Activated CD4-positive, alpha-beta T cell treated with anti-CD3 and anti-CD28 coated beads, Interleukin-2, amount 10 ng/mL, durations not matched to agents 7 days and 5 days (primary cell): ENCODE results near the gene CMTM3. TPM values are rescaled to one million over a fixed set of nuclear protein-coding genes. Genes with fewer than 3 reads are reported as not detected.
A peak's percentile ranks its signal among the peaks of the same experiment; 100 is the strongest.

Source experiments
- CTCF ChIA-PET: fragments of 350-600 bp; sonication (Branson Sonifier 250); formaldehyde crosslinking; loops from one replicate; lab custom pipeline; 2021; ENCODE audit warnings: antibody characterized with exemption; lab: Charles Lee
- POLR2A ChIA-PET: fragments of 350-600 bp; sonication (Branson Sonifier 250); formaldehyde crosslinking; loops from one replicate; lab custom pipeline; 2021; ENCODE audit warnings: antibody characterized with exemption; lab: Charles Lee
- DNase-seq: peaks from one replicate; pipeline ENCODE4 v3.0.0-alpha.2; 2020
- H3K27ac Mint-ChIP-seq: one replicate; pipeline ENCODE4 v1.8.0; 2021; ENCODE audit warnings: mild to moderate bottlenecking, moderate library complexity, mixed read lengths
- H3K27me3 Mint-ChIP-seq: one replicate; pipeline ENCODE4 v1.8.0; 2021; ENCODE audit warnings: mixed read lengths
- H3K36me3 Mint-ChIP-seq: one replicate; pipeline ENCODE4 v1.8.0; 2021; ENCODE audit warnings: low read depth, mixed read lengths
- H3K4me1 Mint-ChIP-seq: one replicate; pipeline ENCODE4 v1.8.0; 2021; ENCODE audit warnings: mixed read lengths
- H3K4me3 Mint-ChIP-seq: one replicate; pipeline ENCODE4 v1.8.0; 2021; ENCODE audit warnings: mild to moderate bottlenecking, moderate library complexity, mixed read lengths
- H3K9me3 Mint-ChIP-seq: one replicate; pipeline ENCODE4 v1.8.0; 2021; ENCODE audit warnings: mixed read lengths
- total RNA-seq, 2 experiments: library from RNA; stranded (reverse); gene quantifications; one replicate each; pipeline ENCODE4 v1.2.3, GENCODE V29; 2021

The CMTM3 gene
- total RNA-seq, 2 experiments from 2014 or later, result 100 to 107 TPM

DNA sequence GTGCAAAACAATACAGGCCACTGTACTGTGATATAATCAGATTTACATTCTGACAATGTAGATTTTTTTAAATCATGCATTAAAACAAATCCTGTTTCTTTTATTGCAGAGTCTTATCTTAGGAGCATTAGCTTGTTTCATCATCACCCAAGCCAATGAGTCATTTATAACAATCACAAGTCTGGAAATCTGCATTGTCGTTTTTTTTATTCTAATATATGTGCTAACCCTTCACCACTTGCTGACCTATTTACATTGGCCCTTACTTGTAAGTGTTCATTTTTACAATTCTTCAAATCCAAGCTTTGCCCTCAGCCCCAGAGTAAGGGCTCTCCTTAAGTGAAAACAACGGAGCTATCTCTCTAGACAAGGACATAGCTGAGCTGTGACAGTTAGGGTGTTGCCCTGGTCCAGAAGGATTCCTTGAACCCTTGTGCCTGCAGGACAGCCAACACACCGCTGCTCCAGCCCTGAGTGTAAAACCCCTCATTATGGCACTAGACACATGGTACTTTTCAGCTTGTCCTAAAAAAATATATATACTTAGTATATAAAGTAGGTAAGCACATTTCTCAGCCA is 34.6 kb upstream of the CMTM3 start:
- Mint-ChIP-seq H3K4me3 (no peak overlapping the region), H3K36me3 (peaks cover 34% of the 10 kb centered on the region), H3K9me3 (no peaks in the 10 kb centered on the region), H3K27ac (no peak overlapping the region), H3K4me1 (peaks cover 5% of the 10 kb centered on the region), H3K27me3 (no peaks in the 10 kb centered on the region)
- no peak for DNase-seq
- ChIA-PET POLR2A (no interaction called here), CTCF (interaction anchor here (0.8 to 2.4 kb wide), 6 partner anchors 9 to 81 kb away, joined by 3 to 9 read pairs (median 4); partner anchors contain the start of genes CKLF and CMTM2)

DNA sequence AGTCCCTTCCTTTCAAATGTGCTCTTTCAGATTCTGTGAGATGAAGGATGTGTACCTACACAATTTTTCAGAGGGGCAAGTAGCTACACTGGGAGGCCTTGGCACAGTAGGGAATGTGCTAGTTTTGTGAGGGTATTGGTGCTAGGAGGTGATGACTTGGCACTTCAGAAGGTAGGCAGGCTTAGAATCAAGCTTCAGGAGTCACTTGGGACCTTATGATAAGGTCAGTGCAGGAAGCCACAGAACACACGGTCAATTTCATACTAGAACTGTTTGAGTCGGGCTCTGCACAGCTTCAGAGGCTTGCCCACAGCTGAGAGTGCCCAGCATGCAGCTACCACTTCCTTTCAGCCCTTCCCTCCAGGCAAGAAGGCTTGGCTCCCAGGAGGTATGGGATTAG is 32.1 kb upstream of the CMTM3 start:
- Mint-ChIP-seq H3K9me3 (no peaks in the 10 kb centered on the region), H3K4me3 (no peak overlapping the region), H3K36me3 (peaks cover 10% of the 10 kb centered on the region), H3K27me3 (peaks cover 5% of the 10 kb centered on the region), H3K27ac (peak overlapping the region; percentile 68), H3K4me1 (peaks cover 2% of the 10 kb centered on the region)
- no peak for DNase-seq
- ChIA-PET POLR2A (no interaction called here), CTCF (no interaction called here)

DNA sequence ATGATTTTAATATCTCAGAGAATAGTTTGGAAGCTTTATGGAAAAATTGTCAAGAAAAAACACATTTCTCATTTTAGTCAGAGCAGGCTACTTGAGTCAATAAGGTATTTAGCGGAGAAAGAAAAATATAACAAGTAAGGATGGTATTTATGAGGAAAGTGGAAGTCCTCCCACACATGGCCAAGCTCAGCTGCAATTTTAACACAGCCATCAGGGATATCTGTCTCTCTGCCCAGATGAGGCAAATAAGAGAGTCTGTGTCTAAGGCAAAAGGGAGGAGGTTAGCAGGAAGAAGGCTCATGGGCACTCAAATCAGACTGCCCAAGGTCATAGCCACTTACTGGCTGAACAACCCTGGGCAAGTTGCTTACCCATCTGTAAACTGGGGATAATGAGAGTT is 30.4 kb upstream of the CMTM3 start:
- ChIA-PET CTCF (interaction anchor here (0.6 to 1.7 kb wide), 5 partner anchors 12 to 93 kb away, joined by 3 to 6 read pairs (median 4); partner anchors contain the start of gene CKLF), POLR2A (interaction anchor here (0.6 kb wide), 1 partner anchor 70 kb away, joined by 7 read pairs; no protein-coding TSS in a partner anchor)
- H3K36me3 Mint-ChIP-seq, result peaks cover 8% of the 10 kb centered on the region
- peaks cover 11% of the 10 kb centered on the region for H3K4me1 Mint-ChIP-seq
- no peak for DNase-seq
- no peaks in the 10 kb centered on the region for H3K9me3 Mint-ChIP-seq
- no peak overlapping the region for H3K4me3 Mint-ChIP-seq
- peaks cover 21% of the 10 kb centered on the region for H3K27me3 Mint-ChIP-seq
- peak overlapping the region; percentile 2 for H3K27ac Mint-ChIP-seq

DNA sequence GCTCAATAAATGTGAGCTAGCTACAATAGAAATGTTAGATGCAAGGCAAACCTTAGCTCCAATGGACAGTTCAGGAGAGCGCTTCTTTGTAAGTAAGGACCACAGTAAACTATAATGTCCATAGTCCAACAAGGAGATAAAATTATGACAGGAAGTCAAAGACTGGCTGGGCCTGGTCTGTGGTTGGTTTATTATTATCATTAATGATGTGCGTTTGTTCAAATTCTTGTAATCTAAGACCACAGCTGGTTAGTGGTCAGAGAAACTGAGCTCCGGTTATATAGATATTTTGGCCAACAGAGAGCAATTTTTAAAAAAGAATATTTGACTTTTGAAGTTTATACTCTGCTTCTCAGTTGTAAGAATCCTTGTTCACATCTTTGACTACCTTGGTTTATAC is 30.0 kb upstream of the CMTM3 start:
- peaks cover 7% of the 10 kb centered on the region for H3K36me3 Mint-ChIP-seq
- H3K4me3 Mint-ChIP-seq, result no peak overlapping the region
- H3K27ac Mint-ChIP-seq, result no peak overlapping the region
- peaks cover 11% of the 10 kb centered on the region for H3K4me1 Mint-ChIP-seq
- ChIA-PET CTCF (interaction anchor here (1.7 kb wide), 1 partner anchor 22 kb away, joined by 6 read pairs; the partner anchor contains the start of gene CKLF), POLR2A (no interaction called here)
- H3K9me3 Mint-ChIP-seq, result no peaks in the 10 kb centered on the region
- no peak for DNase-seq
- peaks cover 25% of the 10 kb centered on the region for H3K27me3 Mint-ChIP-seq

DNA sequence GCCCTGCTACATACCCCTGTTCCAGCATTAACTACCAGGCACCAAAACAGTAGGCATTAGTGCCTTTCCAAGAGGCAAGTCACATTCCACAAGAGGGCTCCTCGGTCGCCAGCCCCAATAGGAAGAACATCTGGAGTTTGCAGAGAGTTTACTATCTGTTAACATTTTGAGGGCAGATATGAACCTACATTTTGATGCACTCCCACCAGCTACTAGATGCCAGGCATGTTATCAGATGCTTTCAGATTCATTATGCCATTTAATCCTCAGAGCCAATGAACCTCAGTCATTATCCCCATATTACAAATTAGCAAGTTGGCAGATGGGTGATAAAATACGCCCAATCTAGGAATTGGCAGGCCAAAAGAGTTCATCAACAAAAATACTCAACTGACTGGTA is 29.4 kb upstream of the CMTM3 start:
- Mint-ChIP-seq H3K36me3 (peaks cover 5% of the 10 kb centered on the region), H3K9me3 (no peaks in the 10 kb centered on the region), H3K27ac (no peak overlapping the region), H3K4me3 (no peak overlapping the region), H3K27me3 (peaks cover 30% of the 10 kb centered on the region), H3K4me1 (peaks cover 15% of the 10 kb centered on the region)
- DNase-seq, result no peak
- ChIA-PET POLR2A (no interaction called here), CTCF (interaction anchor here (1.7 kb wide), 1 partner anchor 22 kb away, joined by 6 read pairs; the partner anchor contains the start of gene CKLF)

DNA sequence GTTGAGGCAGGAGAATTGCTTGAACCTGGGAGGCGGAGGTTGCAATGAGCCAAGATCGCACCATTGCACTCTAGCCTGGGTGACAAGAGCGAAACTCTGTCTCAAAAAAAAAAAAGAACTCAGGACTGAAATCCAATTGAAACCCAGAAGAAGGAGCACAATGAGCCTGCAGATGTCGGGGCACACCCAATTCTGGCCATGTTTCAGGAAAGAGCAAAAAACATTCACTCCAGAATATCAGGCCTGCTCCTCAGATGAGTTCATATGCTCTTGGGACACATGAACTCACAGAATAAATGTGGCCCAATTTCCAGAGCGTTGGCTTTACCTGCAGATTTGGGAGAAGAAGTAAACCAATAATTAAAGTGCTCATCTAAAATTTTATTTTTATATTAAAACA is 28.2 kb upstream of the CMTM3 start:
- no peak for DNase-seq
- H3K36me3 Mint-ChIP-seq, result peaks cover 5% of the 10 kb centered on the region
- ChIA-PET POLR2A (no interaction called here), CTCF (interaction anchor here (1.2 to 3.1 kb wide), 3 partner anchors 11 to 13 kb away, joined by 6 to 11 read pairs (median 7); no protein-coding TSS in a partner anchor)
- peaks cover 13% of the 10 kb centered on the region for H3K4me1 Mint-ChIP-seq
- no peak overlapping the region for H3K4me3 Mint-ChIP-seq
- no peaks in the 10 kb centered on the region for H3K9me3 Mint-ChIP-seq
- H3K27me3 Mint-ChIP-seq, result peaks cover 40% of the 10 kb centered on the region
- no peak overlapping the region for H3K27ac Mint-ChIP-seq

DNA sequence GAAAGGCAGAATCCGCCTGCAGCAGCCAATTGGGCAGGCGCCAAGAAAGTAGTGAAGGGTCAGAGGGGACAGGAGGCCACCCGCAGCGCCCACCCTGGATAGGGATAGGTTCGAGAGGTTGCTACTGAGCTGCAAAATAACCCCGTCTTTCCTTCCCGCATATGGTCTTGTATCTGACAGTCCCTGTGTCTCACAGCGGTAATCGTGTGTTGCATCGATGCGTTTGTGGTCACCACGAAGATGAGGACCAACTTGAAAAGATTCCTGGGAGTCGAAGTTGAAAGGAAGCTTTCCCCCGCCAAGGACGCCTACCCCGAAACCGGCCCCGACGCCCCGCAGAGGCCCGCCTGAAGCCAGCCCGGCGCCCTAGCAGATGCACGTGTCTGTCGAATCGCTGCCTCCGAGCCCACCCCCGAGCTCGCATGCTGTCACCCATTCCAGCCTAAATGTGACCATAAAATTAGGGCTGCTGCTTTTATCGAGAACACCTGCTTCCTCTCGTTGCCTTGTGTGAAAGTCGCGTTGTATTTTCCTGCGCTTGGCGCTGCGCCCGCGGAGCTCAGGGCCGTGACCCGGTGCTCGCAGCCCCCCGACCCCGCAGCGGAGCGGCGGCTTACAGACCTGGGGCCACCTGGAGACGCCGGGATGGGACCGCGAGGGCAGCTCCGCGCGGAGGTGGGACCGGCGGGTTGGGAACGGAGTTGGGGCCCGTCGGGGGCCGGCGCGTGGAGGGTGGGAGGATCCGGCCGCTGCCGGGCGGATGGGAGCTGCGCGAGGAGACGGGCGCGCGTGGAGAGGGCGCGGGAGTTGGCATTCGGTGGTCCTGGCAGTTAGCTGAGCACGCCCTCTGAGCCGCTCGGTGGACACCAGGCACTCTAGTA is 25.6 kb upstream of the CMTM3 start, which contains the start of gene CMTM2:
CMTM2 (plus strand) TSS at position 813 of the 881 bp plus-strand sequence. CDS start 145 bp downstream, outside the sequence.
- Mint-ChIP-seq H3K27me3 (peaks cover 40% of the 10 kb centered on the region), H3K4me1 (peaks cover 13% of the 10 kb centered on the region), H3K9me3 (no peaks in the 10 kb centered on the region), H3K36me3 (peaks cover 5% of the 10 kb centered on the region), H3K27ac (no peak within 1 kb of the TSS), H3K4me3 (peak within 1 kb of the TSS; percentile 16)
- DNase-seq, result no peak
- ChIA-PET CTCF (interaction anchor here (0.6 to 3.1 kb wide), 11 partner anchors 8 to 289 kb away, joined by 3 to 14 read pairs (median 5); partner anchors contain the start of gene CKLF), POLR2A (no interaction called here)

DNA sequence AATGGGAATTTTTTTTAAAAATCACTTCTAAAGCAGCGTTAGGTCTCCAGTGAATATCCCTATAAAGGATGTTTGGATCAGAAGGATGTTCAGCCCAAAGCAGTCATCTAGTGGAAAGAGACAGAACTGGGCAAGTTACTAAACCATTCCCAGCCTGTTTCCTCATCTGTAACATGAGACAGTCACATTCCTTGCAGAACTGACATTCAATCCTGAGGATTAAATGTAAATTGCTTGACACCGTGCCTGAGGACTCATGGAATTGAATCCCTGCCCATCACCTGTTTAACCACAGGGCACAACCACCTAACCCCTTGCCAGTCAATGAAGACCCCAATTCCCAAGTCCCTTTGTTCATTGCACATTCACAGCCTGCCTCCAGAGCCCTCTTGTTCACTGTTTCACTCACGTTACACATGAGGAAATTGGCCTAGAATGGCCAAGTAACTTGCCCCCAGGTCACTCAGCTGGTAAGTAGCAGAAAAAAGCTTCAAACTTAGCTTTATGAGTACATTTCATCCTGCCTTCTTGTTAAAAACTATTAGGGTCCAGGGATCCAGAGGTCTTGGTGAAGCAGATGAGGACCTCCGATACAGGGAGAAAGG is 23.8 kb upstream of the CMTM3 start:
- Mint-ChIP-seq H3K4me1 (peaks cover 16% of the 10 kb centered on the region), H3K9me3 (no peaks in the 10 kb centered on the region), H3K36me3 (peaks cover 5% of the 10 kb centered on the region), H3K27ac (no peak overlapping the region), H3K27me3 (peaks cover 40% of the 10 kb centered on the region), H3K4me3 (no peak overlapping the region)
- DNase-seq, result no peak
- POLR2A ChIA-PET, result no interaction called here
- CTCF ChIA-PET, result interaction anchor here (1.1 to 1.7 kb wide), 6 partner anchors 9 to 104 kb away, joined by 3 to 6 read pairs (median 4); partner anchors contain the start of gene CKLF

DNA sequence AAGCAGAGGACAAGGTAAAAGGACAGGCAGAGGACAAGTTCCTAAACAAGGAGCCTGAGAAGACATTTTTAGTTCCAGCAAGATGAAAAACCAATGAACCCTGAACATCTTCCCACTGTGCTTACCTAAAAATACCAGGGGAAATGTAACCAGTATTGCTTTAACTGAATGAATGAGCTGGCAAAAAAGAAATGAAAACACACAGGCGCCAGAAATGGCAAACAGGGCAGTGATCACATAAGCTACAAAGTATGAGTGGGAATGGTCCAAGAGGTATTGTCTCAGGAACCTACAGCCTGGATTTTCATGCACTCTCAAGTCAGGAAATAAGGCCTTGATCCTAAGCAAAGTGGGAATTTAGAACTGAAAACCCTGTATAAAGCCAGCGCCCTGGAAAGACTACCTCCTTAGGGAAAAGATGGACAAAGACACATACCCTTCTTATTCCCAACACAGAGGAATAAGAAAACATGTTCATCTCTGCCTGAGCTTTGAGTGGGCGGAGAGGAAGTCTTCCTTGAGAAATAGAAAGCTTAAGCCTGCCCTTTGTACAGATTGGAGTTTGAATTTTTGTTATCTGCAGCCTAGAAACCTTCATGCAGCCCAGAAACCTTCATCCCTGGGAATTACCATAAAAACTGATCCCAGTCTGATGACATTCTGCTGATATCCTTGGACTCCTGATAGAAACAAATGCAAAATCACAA is 23.1 kb upstream of the CMTM3 start:
- H3K4me1 Mint-ChIP-seq, result peaks cover 18% of the 10 kb centered on the region
- no peak overlapping the region for H3K4me3 Mint-ChIP-seq
- no peak for DNase-seq
- H3K27me3 Mint-ChIP-seq, result peaks cover 40% of the 10 kb centered on the region
- CTCF ChIA-PET, result interaction anchor here (1.0 to 1.6 kb wide), 5 partner anchors 8 to 105 kb away, joined by 3 to 5 read pairs (median 4); no protein-coding TSS in a partner anchor
- H3K27ac Mint-ChIP-seq, result no peak overlapping the region
- H3K9me3 Mint-ChIP-seq, result no peaks in the 10 kb centered on the region
- POLR2A ChIA-PET, result no interaction called here
- peaks cover 5% of the 10 kb centered on the region for H3K36me3 Mint-ChIP-seq

DNA sequence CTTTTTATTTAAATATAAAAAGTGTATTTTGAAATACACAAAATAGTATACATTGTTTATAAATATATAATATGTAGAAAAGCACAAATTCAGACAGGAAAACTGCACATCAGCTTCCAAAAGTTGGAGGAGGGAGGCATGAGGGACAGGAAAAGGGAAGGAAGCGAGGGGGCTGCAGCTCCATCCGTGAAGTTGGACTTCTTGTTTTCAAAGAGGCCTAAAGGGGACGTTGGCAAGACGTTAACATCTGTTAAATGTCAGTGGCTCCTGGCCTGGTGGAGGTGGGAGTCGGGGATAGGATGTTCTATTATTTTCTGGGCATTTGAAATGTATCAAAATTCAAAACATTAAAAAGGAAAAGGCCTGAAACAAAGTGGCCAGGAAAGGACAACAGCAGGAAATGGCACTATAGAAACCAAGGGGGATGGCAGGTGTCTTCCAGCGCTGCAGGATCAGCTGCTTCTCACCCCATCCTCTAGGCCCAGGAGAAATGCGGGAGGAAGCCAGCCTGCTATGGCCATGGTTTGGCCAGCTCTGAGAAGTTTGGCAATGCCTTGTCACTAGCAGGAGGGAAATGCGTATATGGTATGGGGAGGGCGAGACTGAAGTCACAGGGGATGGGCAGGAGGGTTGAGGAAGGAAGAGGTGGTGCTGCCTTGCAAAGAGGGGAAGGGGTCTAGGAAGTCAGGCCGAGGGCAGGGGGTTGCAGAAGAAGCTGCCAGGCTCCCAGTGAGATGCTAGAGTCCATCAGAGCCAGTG is 18.8 kb upstream of the CMTM3 start:
- Mint-ChIP-seq H3K27me3 (peaks cover 4% of the 10 kb centered on the region), H3K4me3 (no peak overlapping the region), H3K36me3 (no peaks in the 10 kb centered on the region), H3K9me3 (no peaks in the 10 kb centered on the region), H3K27ac (peak overlapping the region; percentile 4), H3K4me1 (peaks cover 43% of the 10 kb centered on the region)
- ChIA-PET POLR2A (no interaction called here), CTCF (interaction anchor here (0.7 to 1.6 kb wide), 4 partner anchors 12 to 24 kb away, joined by 3 to 4 read pairs (median 4); no protein-coding TSS in a partner anchor)
- DNase-seq, result no peak

DNA sequence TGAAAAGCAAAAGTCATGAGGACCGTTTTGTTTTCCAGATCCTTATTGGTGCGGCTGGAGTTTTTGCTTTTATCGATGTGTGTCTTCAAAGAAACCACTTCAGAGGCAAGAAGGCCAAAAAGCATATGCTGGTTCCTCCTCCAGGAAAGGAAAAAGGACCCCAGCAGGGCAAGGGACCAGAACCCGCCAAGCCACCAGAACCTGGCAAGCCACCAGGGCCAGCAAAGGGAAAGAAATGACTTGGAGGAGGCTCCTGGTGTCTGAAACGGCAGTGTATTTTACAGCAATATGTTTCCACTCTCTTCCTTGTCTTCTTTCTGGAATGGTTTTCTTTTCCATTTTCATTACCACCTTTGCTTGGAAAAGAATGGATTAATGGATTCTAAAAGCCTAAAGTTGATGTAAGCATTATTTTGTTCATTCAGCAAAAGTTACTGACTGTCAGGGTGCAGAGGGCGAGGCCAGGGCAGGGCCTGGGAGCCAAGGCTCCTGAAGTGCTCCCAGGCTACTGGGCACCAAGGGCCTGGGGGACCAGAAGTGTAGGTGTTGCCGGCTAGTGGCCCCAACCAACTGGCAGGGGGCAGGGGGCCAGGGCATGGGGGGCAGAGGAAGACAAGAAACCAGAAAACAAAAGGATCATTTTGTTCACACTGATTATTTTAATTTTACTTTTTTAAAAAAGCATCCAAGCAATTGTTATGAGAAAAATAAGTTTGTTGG is 16.5 kb upstream of the CMTM3 start:
- Mint-ChIP-seq H3K4me3 (no peak overlapping the region), H3K9me3 (no peaks in the 10 kb centered on the region), H3K27ac (peak overlapping the region; percentile 36), H3K27me3 (no peaks in the 10 kb centered on the region), H3K36me3 (no peaks in the 10 kb centered on the region), H3K4me1 (peaks cover 53% of the 10 kb centered on the region)
- DNase-seq, result no peak
- CTCF ChIA-PET, result interaction anchor here (1.3 kb wide), 2 partner anchors 11 to 63 kb away, joined by 4 to 7 read pairs; no protein-coding TSS in a partner anchor
- POLR2A ChIA-PET, result no interaction called here
